HEK293T (cell line): Measurements from ENCODE around the gene TRIP4.

Experiments used
- CTCF ChIA-PET: fragments of 350-600 bp; formaldehyde crosslinking; extraction: SDS; loops from one replicate; lab custom pipeline; 2021; ENCODE audit warnings: antibody characterized with exemption, inconsistent platforms; lab: Yijun Ruan, JAX
- POLR2A ChIA-PET: fragments of 350-600 bp; formaldehyde crosslinking; extraction: SDS; loops from one replicate; lab custom pipeline; 2020; ENCODE audit warnings: antibody characterized with exemption, inconsistent platforms; lab: Yijun Ruan, JAX
- DNase-seq: peaks from one replicate; pipeline ENCODE4 v3.0.0; 2012; ENCODE audit warnings: mixed read lengths; ENCODE audit errors: extremely low spot score
- ARNT ChIP-seq: fragments of 450-650 bp; IDR thresholded peaks from 2 replicates; pipeline ENCODE4 v1.6.1; 2017; ENCODE audit warnings: mild to moderate bottlenecking
- BHLHE40 ChIP-seq: fragments of 450-650 bp; IDR thresholded peaks from 2 replicates; pipeline ENCODE4 v1.6.1; 2016; ENCODE audit warnings: mild to moderate bottlenecking, moderate library complexity, borderline replicate concordance
- CTBP1 ChIP-seq: fragments of 450-650 bp; IDR thresholded peaks from 2 replicates; pipeline ENCODE4 v1.6.1; 2016; ENCODE audit warnings: borderline replicate concordance
- ELF4 ChIP-seq: fragments of 450-650 bp; IDR thresholded peaks from 2 replicates; pipeline ENCODE4 v1.6.1; 2017; ENCODE audit warnings: antibody characterized with exemption
- FOXA1 ChIP-seq: fragments of 450-650 bp; IDR thresholded peaks from 2 replicates; pipeline ENCODE4 v1.6.1; 2016; ENCODE audit warnings: mild to moderate bottlenecking
- FOXK2 ChIP-seq: fragments of 450-650 bp; IDR thresholded peaks from 2 replicates; pipeline ENCODE4 v1.6.1; 2016; ENCODE audit warnings: mild to moderate bottlenecking
- FOXM1 ChIP-seq: fragments of 450-650 bp; IDR thresholded peaks from 2 replicates; pipeline ENCODE4 v1.6.1; 2017; ENCODE audit warnings: mild to moderate bottlenecking, borderline replicate concordance
- HDGF ChIP-seq: fragments of 450-650 bp; IDR thresholded peaks from 2 replicates; pipeline ENCODE4 v1.6.1; 2017; ENCODE audit warnings: antibody characterized with exemption, borderline replicate concordance
- L3MBTL2 ChIP-seq: fragments of 450-650 bp; conservative IDR thresholded peaks from 2 replicates; pipeline ENCODE4 v1.6.1; 2016; ENCODE audit warnings: mild to moderate bottlenecking
- LEF1 ChIP-seq: fragments of 450-650 bp; IDR thresholded peaks from 2 replicates; pipeline ENCODE4 v1.6.1; 2017; ENCODE audit warnings: mild to moderate bottlenecking, borderline replicate concordance
- NFRKB ChIP-seq: fragments of 450-650 bp; IDR thresholded peaks from 2 replicates; pipeline ENCODE4 v1.6.1; 2016; ENCODE audit warnings: mild to moderate bottlenecking, moderate library complexity
- SP1 ChIP-seq: fragments of 450-650 bp; IDR thresholded peaks from 2 replicates; pipeline ENCODE4 v1.6.1; 2017
- SUZ12 ChIP-seq: fragments of 450-650 bp; IDR thresholded peaks from 2 replicates; pipeline ENCODE4 v1.6.1; 2016; ENCODE audit warnings: mild to moderate bottlenecking
- TARDBP ChIP-seq: fragments of 450-650 bp; IDR thresholded peaks from 2 replicates; pipeline ENCODE4 v1.6.1; 2016
- ZNF384 ChIP-seq: fragments of 450-650 bp; IDR thresholded peaks from 2 replicates; pipeline ENCODE4 v1.6.1; 2016
- TF ChIP-seq, protein P1 (sequence below): fragments of 450-650 bp; IDR thresholded peaks from 2 replicates; pipeline ENCODE4 v1.6.1; 2016

The TRIP4 gene

DNA sequence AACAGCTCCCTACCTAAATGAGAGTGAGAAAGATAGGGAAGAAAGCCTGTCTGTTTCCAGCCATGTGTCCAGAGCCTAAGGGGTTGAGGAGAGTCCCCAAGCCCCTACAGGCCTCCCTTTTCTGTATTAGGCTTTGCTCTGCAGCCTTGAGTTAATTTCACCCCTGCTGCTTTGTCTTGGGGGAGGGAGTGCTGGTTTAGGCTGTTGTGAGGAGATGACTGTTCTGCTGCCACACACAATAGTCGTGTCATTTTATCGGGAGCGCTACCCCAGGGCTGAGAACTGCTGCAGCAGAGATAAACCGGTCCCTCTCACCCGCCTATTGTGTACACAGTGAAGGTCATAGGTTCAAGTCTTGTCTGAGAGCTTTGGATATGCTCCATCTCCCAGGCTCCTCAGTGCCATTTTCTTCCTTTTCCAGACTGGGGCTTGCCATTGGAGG, 74.1 kb downstream of the TRIP4 start:
- POLR2A ChIA-PET: interaction anchor here (1.8 kb wide), 1 partner anchor 9 kb away, joined by 4 read pairs; no protein-coding TSS in a partner anchor
- no peak for TF ChIP-seq L3MBTL2
- TF ChIP-seq CTBP1: no peak
- TF ChIP-seq HDGF: no peak
- no peak for TF ChIP-seq ARNT
- TF ChIP-seq BHLHE40: no peak
- TF ChIP-seq NFRKB: no peak
- TF ChIP-seq ELF4: no peak
- TF ChIP-seq TARDBP: no peak
- TF ChIP-seq SP1: no peak
- TF ChIP-seq FOXA1: no peak
- DNase-seq: peak; percentile 10
- CTCF ChIA-PET: no interaction called here

DNA sequence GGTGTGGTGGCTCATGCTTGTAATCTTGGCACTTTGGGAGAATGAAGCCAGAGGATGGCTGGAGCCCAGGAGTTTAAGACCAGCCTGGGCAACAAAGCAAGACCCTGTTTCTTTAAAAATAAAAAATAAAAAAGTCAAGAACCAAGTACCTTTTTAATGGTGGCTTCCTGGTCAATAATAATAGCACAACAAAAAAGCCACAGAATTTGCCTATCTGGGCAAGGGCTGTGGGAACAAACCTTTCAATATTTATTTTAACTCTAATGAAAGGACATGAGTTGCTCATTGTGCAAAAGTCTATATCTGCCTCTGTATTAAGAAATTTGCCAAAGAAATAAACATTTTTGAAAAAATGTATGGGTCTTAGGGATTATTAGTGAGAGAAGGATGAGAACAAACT, 74.9 kb downstream of the TRIP4 start:
- ChIA-PET CTCF (no interaction called here), POLR2A (interaction anchor here (1.8 kb wide), 1 partner anchor 8 kb away, joined by 4 read pairs; no protein-coding TSS in a partner anchor)
- TF ChIP-seq FOXA1: no peak
- TF ChIP-seq SUZ12: no peak
- no peak for TF ChIP-seq SP1
- TF ChIP-seq, protein P1, sequence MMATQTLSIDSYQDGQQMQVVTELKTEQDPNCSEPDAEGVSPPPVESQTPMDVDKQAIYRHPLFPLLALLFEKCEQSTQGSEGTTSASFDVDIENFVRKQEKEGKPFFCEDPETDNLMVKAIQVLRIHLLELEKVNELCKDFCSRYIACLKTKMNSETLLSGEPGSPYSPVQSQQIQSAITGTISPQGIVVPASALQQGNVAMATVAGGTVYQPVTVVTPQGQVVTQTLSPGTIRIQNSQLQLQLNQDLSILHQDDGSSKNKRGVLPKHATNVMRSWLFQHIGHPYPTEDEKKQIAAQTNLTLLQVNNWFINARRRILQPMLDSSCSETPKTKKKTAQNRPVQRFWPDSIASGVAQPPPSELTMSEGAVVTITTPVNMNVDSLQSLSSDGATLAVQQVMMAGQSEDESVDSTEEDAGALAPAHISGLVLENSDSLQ: no peak
- no peak for TF ChIP-seq L3MBTL2
- TF ChIP-seq CTBP1: no peak
- no peak for TF ChIP-seq ARNT
- no peak for TF ChIP-seq HDGF
- TF ChIP-seq ZNF384: no peak
- TF ChIP-seq ELF4: no peak
- TF ChIP-seq FOXM1: no peak
- no peak for TF ChIP-seq NFRKB
- TF ChIP-seq TARDBP: no peak
- no peak for TF ChIP-seq FOXK2
- TF ChIP-seq LEF1: no peak
- no peak for TF ChIP-seq BHLHE40
- DNase-seq: no peak

DNA sequence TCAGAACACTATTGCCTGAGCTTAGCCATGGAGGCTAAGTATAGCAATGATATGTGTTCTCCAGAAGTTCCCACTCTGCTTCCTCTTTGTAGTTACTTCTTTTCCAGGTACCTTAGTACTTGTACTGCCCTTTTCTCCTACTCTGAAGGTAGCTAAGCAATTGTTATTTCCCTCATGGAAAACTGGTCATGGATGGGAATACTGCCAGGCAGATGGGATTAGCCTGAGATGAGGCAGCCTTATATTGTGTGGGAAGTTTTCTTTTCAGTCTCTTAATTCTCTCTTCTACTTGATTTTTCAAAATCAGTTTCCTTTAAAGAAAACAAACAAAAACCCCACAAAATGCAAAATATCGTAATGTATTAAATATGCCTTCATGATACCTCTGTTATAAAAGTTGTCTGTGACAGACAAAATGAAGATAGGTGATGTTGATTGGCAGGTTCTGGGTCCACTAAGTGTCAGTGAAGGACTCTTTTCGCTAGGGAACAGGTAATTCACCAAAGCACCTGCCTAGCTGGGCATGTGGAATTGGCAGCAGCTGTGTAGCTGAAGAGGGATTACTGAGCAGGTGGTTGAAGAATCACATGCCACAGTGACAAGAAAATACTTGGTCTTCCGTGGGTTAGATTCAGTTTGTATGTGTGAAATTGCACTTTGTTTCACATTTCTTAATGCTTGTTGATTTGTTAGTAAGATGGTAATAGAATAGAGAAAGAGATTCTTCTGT, 76.8 kb downstream of the TRIP4 start:
- TF ChIP-seq LEF1: no peak
- TF ChIP-seq, protein P1: no peak
- TF ChIP-seq FOXK2: no peak
- TF ChIP-seq ZNF384: no peak
- TF ChIP-seq ELF4: no peak
- TF ChIP-seq SUZ12: no peak
- no peak for TF ChIP-seq TARDBP
- TF ChIP-seq FOXA1: no peak
- no peak for TF ChIP-seq NFRKB
- TF ChIP-seq CTBP1: no peak
- no peak for TF ChIP-seq BHLHE40
- no peak for TF ChIP-seq ARNT
- no peak for TF ChIP-seq HDGF
- TF ChIP-seq FOXM1: no peak
- TF ChIP-seq SP1: no peak
- no peak for TF ChIP-seq L3MBTL2
- ChIA-PET POLR2A (no interaction called here), CTCF (interaction anchor here (0.5 kb wide), 1 partner anchor 644 kb away, joined by 3 read pairs; no protein-coding TSS in a partner anchor)
- no peak for DNase-seq

DNA sequence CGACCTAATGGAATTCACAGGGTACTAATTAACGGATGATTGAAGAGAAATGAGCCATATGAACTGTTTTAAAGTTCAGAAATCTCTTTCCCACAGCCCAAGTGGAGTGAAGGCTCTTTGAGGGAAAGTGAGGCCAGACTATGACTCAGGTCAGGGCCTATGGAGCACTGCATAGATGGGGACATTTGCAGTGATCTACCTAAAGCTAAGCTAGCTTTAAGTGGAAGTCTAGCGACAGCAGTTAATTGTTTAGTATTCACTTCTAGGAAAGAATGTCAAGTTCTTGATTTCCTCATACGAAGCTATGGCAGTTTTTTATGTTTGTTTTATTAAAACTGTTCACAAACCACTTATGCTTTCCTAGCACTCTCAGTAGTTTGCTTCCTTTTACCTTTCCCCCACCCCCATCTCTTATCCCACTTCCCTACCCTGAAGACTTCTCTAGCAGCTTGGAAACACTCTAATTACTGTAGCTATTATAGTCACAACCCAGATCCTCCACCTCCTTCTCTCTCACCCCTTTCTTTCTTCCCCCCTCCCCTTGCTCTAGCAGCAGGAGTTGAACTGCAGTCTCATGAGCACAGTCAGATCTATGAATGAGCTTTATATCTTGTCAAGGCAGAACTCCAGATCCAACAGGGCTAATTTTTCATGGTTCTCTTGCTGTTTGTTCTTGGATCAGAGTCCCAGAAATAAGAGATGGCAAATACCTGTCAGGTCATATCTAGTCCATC, 78.9 kb downstream of the TRIP4 start:
- ChIA-PET CTCF (no interaction called here), POLR2A (no interaction called here)
- no peak for DNase-seq
- no peak for TF ChIP-seq SP1
- TF ChIP-seq, protein P1: no peak
- no peak for TF ChIP-seq CTBP1
- TF ChIP-seq FOXK2: no peak
- no peak for TF ChIP-seq ELF4
- TF ChIP-seq LEF1: no peak
- TF ChIP-seq FOXA1: no peak
- no peak for TF ChIP-seq L3MBTL2
- TF ChIP-seq ARNT: no peak
- TF ChIP-seq ZNF384: no peak
- TF ChIP-seq TARDBP: no peak
- TF ChIP-seq FOXM1: no peak
- no peak for TF ChIP-seq SUZ12

DNA sequence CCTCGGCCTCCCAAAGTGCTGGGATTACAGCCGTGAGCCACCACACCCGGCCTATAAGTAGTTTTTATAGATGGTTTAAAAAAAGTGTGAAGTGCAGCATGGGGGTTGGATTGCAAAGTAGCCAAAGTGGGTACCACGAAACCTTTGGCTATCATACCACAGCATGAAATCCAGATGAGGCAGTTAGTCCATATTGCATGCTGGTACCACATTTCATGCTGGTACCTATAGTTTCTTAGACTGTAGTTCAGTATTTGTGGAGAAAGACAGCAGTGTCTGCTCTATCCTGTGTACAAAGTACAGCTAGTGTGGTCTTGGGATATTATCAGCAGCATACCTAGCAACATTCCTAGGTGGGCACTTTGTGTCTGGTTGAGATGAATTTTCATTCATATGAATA, 84.5 kb downstream of the TRIP4 start:
- DNase-seq: no peak
- ChIA-PET POLR2A (no interaction called here), CTCF (no interaction called here)
- no peak for TF ChIP-seq L3MBTL2
- no peak for TF ChIP-seq LEF1
- no peak for TF ChIP-seq ZNF384
- TF ChIP-seq BHLHE40: no peak
- TF ChIP-seq SUZ12: no peak
- no peak for TF ChIP-seq FOXA1
- no peak for TF ChIP-seq ELF4
- no peak for TF ChIP-seq CTBP1
- no peak for TF ChIP-seq TARDBP
- no peak for TF ChIP-seq SP1
- no peak for TF ChIP-seq ARNT
- no peak for TF ChIP-seq FOXM1
- TF ChIP-seq NFRKB: no peak
